HCT116 (cell line): ENCODE results near the gene STK32B. TPM values are rescaled to one million over a fixed set of nuclear protein-coding genes. Genes with fewer than 3 reads are reported as not detected.

Experiments
- ATAC-seq: fragments of 200-7000 bp; cut with Tn5 transposase; 2 replicates; pipeline ENCODE4 v1.9.1; 2020; ENCODE audit warnings: mild to moderate bottlenecking, moderate library complexity
- BruUV-seq: library from RNA; stranded (reverse); fragments of 400-500 nt; replicated peaks from 2 replicates; lab custom pipeline; 2021; lab: Mats Ljungman, UMichigan
- CTCF ChIA-PET: fragments of 300-600 bp; sonication (Branson Sonifier 250); formaldehyde crosslinking; loops from one replicate; lab custom pipeline; 2021; ENCODE audit warnings: antibody characterized with exemption; lab: Charles Lee
- POLR2A ChIA-PET: fragments of 300-600, 350-600 bp; sonication (Branson Sonifier 250); formaldehyde crosslinking; loops from one replicate; lab custom pipeline; 2021; ENCODE audit warnings: antibody characterized with exemption; lab: Charles Lee
- RAD21 ChIA-PET, 2 experiments: fragments of 300-600 bp; sonication (Branson Sonifier 250); formaldehyde crosslinking; loops; one replicate each; lab custom pipeline; 2023; ENCODE audit warnings: low total read pairs in 2 of 2; ENCODE audit not compliant: uncharacterized antibody in 2 of 2, unreplicated experiment in 2 of 2, low non-redundant PET in 1 of 2; lab: Charles Lee
- DNase-seq: peaks from one replicate; pipeline ENCODE4 v3.0.0-alpha.2; 2010; ENCODE audit warnings: low read depth, low spot score
- H2AFZ ChIP-seq: fragments of 200-600 bp; shearing (Covaris generic), sonication (generic); 2 replicates; pipeline ENCODE4 v1.6.1; 2017; ENCODE audit warnings: low read depth, mixed run types, mixed read lengths, antibody characterized with exemption, low read length; ENCODE audit not compliant: poor library complexity, severe bottlenecking
- H3K27ac ChIP-seq: 2 replicates; pipeline ENCODE4 v1.5.1; 2012; ENCODE audit warnings: low read depth, low read length
- H3K27me3 ChIP-seq: fragments of 200-600 bp; sonication (generic); 2 replicates; pipeline ENCODE4 v1.6.1; 2016; ENCODE audit warnings: mixed run types, low read length, mixed read lengths; ENCODE audit not compliant: insufficient read depth
- H3K36me3 ChIP-seq, 2 experiments: fragments of 200-500 bp in 1 of 2; fragments of 200-600 bp in 1 of 2; sonication (Bioruptor generic) in 1 of 2; sonication (generic) in 1 of 2; 2 replicates each; pipeline versions ENCODE4 v1.5.1 to v1.6.1; 2014 to 2016; ENCODE audit warnings: low read length in 2 of 2, inconsistent platforms in 1 of 2, mixed read lengths in 1 of 2, mixed run types in 1 of 2; ENCODE audit not compliant: insufficient read depth in 2 of 2, control insufficient read depth in 1 of 2
- H3K4me1 ChIP-seq, 2 experiments: fragments of 200-600 bp in 1 of 2; sonication (generic) in 1 of 2; 2 replicates each; pipeline versions ENCODE4 v1.5.1 to v1.6.1; 2012 to 2017; ENCODE audit warnings: low read length in 2 of 2, inconsistent platforms in 1 of 2, mild to moderate bottlenecking in 1 of 2, mixed read lengths in 1 of 2, mixed run types in 1 of 2, moderate library complexity in 1 of 2; ENCODE audit not compliant: insufficient read depth in 2 of 2, control insufficient read depth in 1 of 2
- H3K4me2 ChIP-seq: fragments of 200-600 bp; sonication (generic); 2 replicates; pipeline ENCODE4 v1.6.1; 2017; ENCODE audit warnings: mixed run types, low read length, mixed read lengths
- H3K4me3 ChIP-seq, 2 experiments: fragments of 200-600 bp in 1 of 2; sonication (generic) in 1 of 2; replicated peaks in 1 of 2; 2 replicates each; pipeline ENCODE4 v1.5.1; 2011 to 2016; ENCODE audit warnings: low read length in 2 of 2, control low read depth in 1 of 2, low read depth in 1 of 2, mild to moderate bottlenecking in 1 of 2, mixed read lengths in 1 of 2, mixed run types in 1 of 2
- H3K79me2 ChIP-seq: fragments of 200-600 bp; sonication (generic); 2 replicates; pipeline ENCODE4 v1.6.1; 2017; ENCODE audit warnings: mild to moderate bottlenecking, mixed run types, low read length, moderate library complexity, mixed read lengths; ENCODE audit not compliant: insufficient read depth
- H3K9ac ChIP-seq: fragments of 200-600 bp; sonication (generic); 2 replicates; pipeline ENCODE4 v1.6.1; 2016; ENCODE audit warnings: low read length, mixed read lengths
- H3K9me2 ChIP-seq: fragments of 200-600 bp; sonication (generic), shearing (Covaris generic); 2 replicates; pipeline ENCODE4 v1.6.1; 2017; ENCODE audit warnings: mixed run types, mild to moderate bottlenecking, moderate library complexity; ENCODE audit not compliant: insufficient read depth
- H3K9me3 ChIP-seq, 2 experiments: fragments of 200-500 bp in 1 of 2; fragments of 200-600 bp in 1 of 2; sonication (Bioruptor generic) in 1 of 2; sonication (generic) in 1 of 2; 2 replicates each; pipeline ENCODE4 v1.6.1; 2014 to 2017; ENCODE audit warnings: low read length in 2 of 2, mixed read lengths in 2 of 2, inconsistent platforms in 1 of 2, low read depth in 1 of 2, mild to moderate bottlenecking in 1 of 2, mixed run types in 1 of 2, moderate library complexity in 1 of 2; ENCODE audit not compliant: control insufficient read depth in 1 of 2, insufficient read depth in 1 of 2
- H4K20me1 ChIP-seq: fragments of 200-600 bp; sonication (generic), shearing (Covaris generic); 2 replicates; pipeline ENCODE4 v1.6.1; 2017; ENCODE audit warnings: mixed run types, mild to moderate bottlenecking, moderate library complexity; ENCODE audit not compliant: insufficient read depth
- CBX3 ChIP-seq: IDR thresholded peaks from 2 replicates; pipeline ENCODE4 v1.6.1; 2012; ENCODE audit warnings: low read depth
- CEBPB ChIP-seq: IDR thresholded peaks from 2 replicates; pipeline ENCODE4 v1.6.1; 2012; ENCODE audit warnings: low read depth
- ELF1 ChIP-seq: IDR thresholded peaks from 2 replicates; pipeline ENCODE4 v1.6.1; 2012; ENCODE audit warnings: low read depth, borderline replicate concordance
- FOSL1 ChIP-seq: IDR thresholded peaks from 2 replicates; pipeline ENCODE4 v1.6.1; 2012; ENCODE audit warnings: low read depth
- RAD21 ChIP-seq: IDR thresholded peaks from 2 replicates; pipeline ENCODE4 v1.6.1; 2012; ENCODE audit warnings: low read depth, mild to moderate bottlenecking
- REST ChIP-seq: IDR thresholded peaks from 2 replicates; pipeline ENCODE4 v1.6.1; 2012; ENCODE audit warnings: low read depth
- SP1 ChIP-seq: IDR thresholded peaks from 2 replicates; pipeline ENCODE4 v1.6.1; 2012; ENCODE audit warnings: low read depth
- YY1 ChIP-seq: IDR thresholded peaks from 2 replicates; pipeline ENCODE4 v1.6.1; 2011; ENCODE audit warnings: low read length, low read depth, moderate library complexity, mild to moderate bottlenecking; ENCODE audit not compliant: insufficient replicate concordance; ENCODE audit errors: extremely low read depth
- ZBTB33 ChIP-seq: IDR thresholded peaks from 2 replicates; pipeline ENCODE4 v1.6.1; 2011; ENCODE audit warnings: mild to moderate bottlenecking, low read length, moderate library complexity; ENCODE audit not compliant: insufficient replicate concordance; ENCODE audit errors: extremely low read depth
- intact Hi-C: fragments of 100-400 bp; cut with micrococcal nuclease; formaldehyde crosslinking; loops from 2 replicates; pipeline ENCODE4 v1.10.0; 2022
- total RNA-seq: library from RNA; stranded (reverse); gene quantifications from one replicate; pipeline ENCODE4 v1.2.1, GENCODE V29; 2021; ENCODE audit not compliant: unreplicated experiment

STK32B gene
- total RNA-seq, 1 experiment from 2014 or later: not detected

- H3K9me2 ChIP-seq: no peaks in the 10 kb centered on the region
- BruUV-seq: no TSS peak
- peaks cover 0 to 20% of the 10 kb centered on the region in 2 experiments; a peak in 2 of 4 replicates for H3K4me1 ChIP-seq
- ChIA-PET CTCF (no interaction called here), RAD21 (no interaction called here), POLR2A (no interaction called here)
- DNase-seq: no peak
- H4K20me1 ChIP-seq: no peaks in the 10 kb centered on the region
- H3K4me3 ChIP-seq: no peak overlapping the region
- H3K27me3 ChIP-seq: peaks cover 12% of the 10 kb centered on the region; the same call in 1 of the 2 replicates
- no peak overlapping the region for H3K27ac ChIP-seq
- no peak for TF ChIP-seq FOSL1
- TF ChIP-seq SP1: no peak
- TF ChIP-seq RAD21: no peak
- no peak for TF ChIP-seq YY1
- TF ChIP-seq ZBTB33: no peak
- TF ChIP-seq REST: peak; percentile 75
- no peak for TF ChIP-seq CBX3
- TF ChIP-seq ELF1: no peak
- TF ChIP-seq CEBPB: no peak
- no peak overlapping the region for H3K4me2 ChIP-seq
- no peaks in the 10 kb centered on the region for H3K9me3 ChIP-seq
- intact Hi-C loops: no loop called here
- ATAC-seq: no peak
- no peaks in the 10 kb centered on the region for H3K79me2 ChIP-seq
- no peaks in the 10 kb centered on the region for H3K36me3 ChIP-seq
- no peak overlapping the region for H3K9ac ChIP-seq
- H2AFZ ChIP-seq: no peak overlapping the region
Measured at GRCh38 chr4:5361968-5362367, 310.7 kb downstream of the STK32B start.
